GM12878 (cell line): Measurements from ENCODE around the gene DPEP1. TPM values are rescaled to one million over a fixed set of nuclear protein-coding genes. Genes with fewer than 3 reads are reported as not detected.
A peak's percentile ranks its signal among the peaks of the same experiment; 100 is the strongest.

Experiments
- ATAC-seq: fragments of 200-7000 bp; cut with Tn5 transposase; 3 replicates; pipeline ENCODE4 v1.9.1; 2020; ENCODE audit warnings: mild to moderate bottlenecking, moderate library complexity
- BruUV-seq: library from RNA; stranded (reverse); fragments of 400-500 nt; replicated peaks from 2 replicates; lab custom pipeline; 2021; lab: Mats Ljungman, UMichigan
- CTCF ChIA-PET: fragments of 300-600 bp; sonication (Branson Sonifier 250); formaldehyde crosslinking; extraction: SDS; loops from one replicate; lab custom pipeline; 2021; ENCODE audit warnings: inconsistent platforms; lab: Yijun Ruan, JAX
- POLR2A ChIA-PET: fragments of 350-600 bp; formaldehyde crosslinking; extraction: SDS; loops from one replicate; lab custom pipeline; 2021; ENCODE audit warnings: inconsistent platforms; lab: Charles Lee
- RAD21 ChIA-PET: fragments of 300-600 bp; sonication (Branson Sonifier 250); formaldehyde crosslinking; loops from one replicate; lab custom pipeline; 2023; ENCODE audit warnings: antibody characterized with exemption; ENCODE audit not compliant: unreplicated experiment; lab: Charles Lee
- SMC1A ChIA-PET: fragments of 300-600 bp; sonication (Branson Sonifier 250); formaldehyde crosslinking; loops from one replicate; lab custom pipeline; 2023; ENCODE audit not compliant: unreplicated experiment, uncharacterized antibody; lab: Charles Lee
- DNase-seq: peaks from one replicate; pipeline ENCODE4 v3.0.0-alpha.2; 2011; ENCODE audit warnings: low read depth, low spot score
- FAIRE-seq: peaks from 3 replicates; lab custom pipeline; 2011; peaks lifted over from hg19 to GRCh38; lab: Jason Lieb, UNC
- H2AFZ ChIP-seq: 2 replicates; pipeline ENCODE4 v1.6.0; 2011; ENCODE audit warnings: low read depth, low read length, control low read depth; ENCODE audit not compliant: control insufficient read depth
- H3K27ac ChIP-seq: 2 replicates; pipeline ENCODE4 v1.5.1; 2011; ENCODE audit warnings: control low read depth; ENCODE audit not compliant: control insufficient read depth, insufficient read depth
- H3K27me3 ChIP-seq, 2 experiments: replicated peaks in 1 of 2; 2 replicates each; pipeline versions ENCODE4 v1.6.0 to v1.6.1; 2011; ENCODE audit warnings: low read length in 1 of 2; ENCODE audit not compliant: control insufficient read depth in 2 of 2, insufficient read depth in 2 of 2
- H3K36me3 ChIP-seq, 2 experiments: 2 replicates each; pipeline ENCODE4 v1.5.1; 2011; ENCODE audit warnings: low read length in 1 of 2; ENCODE audit not compliant: control insufficient read depth in 2 of 2, insufficient read depth in 2 of 2
- H3K4me1 ChIP-seq: 2 replicates; pipeline ENCODE4 v1.6.1; 2011; ENCODE audit warnings: mild to moderate bottlenecking, low read length, moderate library complexity, mixed read lengths; ENCODE audit not compliant: control insufficient read depth, insufficient read depth
- H3K4me2 ChIP-seq: 2 replicates; pipeline ENCODE4 v1.6.0; 2011; ENCODE audit warnings: control low read depth; ENCODE audit not compliant: control insufficient read depth, insufficient read depth
- H3K4me3 ChIP-seq: fragments of 200-600 bp; sonication (generic); 2 replicates; pipeline ENCODE4 v1.5.1; 2016
- H3K79me2 ChIP-seq: 2 replicates; pipeline ENCODE4 v1.6.0; 2011; ENCODE audit warnings: low read length; ENCODE audit not compliant: control insufficient read depth, insufficient read depth
- H3K9ac ChIP-seq: 2 replicates; pipeline ENCODE4 v1.8.0; 2011; ENCODE audit warnings: low read length, control low read depth, mixed read lengths; ENCODE audit not compliant: control insufficient read depth, insufficient read depth
- H3K9me3 ChIP-seq: replicated peaks from 3 replicates; pipeline ENCODE4 v1.5.1; 2011; ENCODE audit warnings: mild to moderate bottlenecking, low read length; ENCODE audit not compliant: control insufficient read depth, insufficient read depth
- H4K20me1 ChIP-seq: 2 replicates; pipeline ENCODE4 v1.6.0; 2011; ENCODE audit not compliant: control insufficient read depth, insufficient read depth
- BRCA1 ChIP-seq: IDR thresholded peaks from 2 replicates; pipeline ENCODE4 v1.6.1; 2011; ENCODE audit warnings: low read depth, low read length, improper control_type of control experiment
- CUX1 ChIP-seq: IDR thresholded peaks from 2 replicates; pipeline ENCODE4 v1.6.1; 2012; ENCODE audit warnings: improper control_type of control experiment, low read depth, low read length; ENCODE audit not compliant: insufficient replicate concordance
- HCFC1 ChIP-seq: fragments of 150-350 bp; IDR thresholded peaks from 2 replicates; pipeline ENCODE4 v1.6.1; 2014; ENCODE audit warnings: low read length
- IRF4 ChIP-seq: IDR thresholded peaks from 2 replicates; pipeline ENCODE4 v1.6.1; 2011; ENCODE audit warnings: low read depth, low read length
- KDM1A ChIP-seq: fragments of 200-600 bp; sonication (generic); IDR thresholded peaks from 2 replicates; pipeline ENCODE4 v1.6.1; 2016; ENCODE audit warnings: borderline replicate concordance
- LARP7 ChIP-seq: fragments of 450-650 bp; IDR thresholded peaks from 2 replicates; pipeline ENCODE4 v1.6.1; 2017; ENCODE audit warnings: mild to moderate bottlenecking
- NR2C2 ChIP-seq: IDR thresholded peaks from 2 replicates; pipeline ENCODE4 v1.6.1; 2011; ENCODE audit warnings: borderline replicate concordance, low read depth; ENCODE audit not compliant: control insufficient read depth, insufficient read length
- RBBP5 ChIP-seq: fragments of 200-600 bp; sonication (generic); conservative IDR thresholded peaks from 2 replicates; pipeline ENCODE4 v1.6.1; 2016
- RELB ChIP-seq: fragments of 450-650 bp; IDR thresholded peaks from 2 replicates; pipeline ENCODE4 v1.6.1; 2017; ENCODE audit warnings: low read depth, mild to moderate bottlenecking, moderate library complexity
- ZBED1 ChIP-seq: IDR thresholded peaks from 2 replicates; pipeline ENCODE4 v1.6.1; 2016; ENCODE audit warnings: borderline replicate concordance
- ZNF384 ChIP-seq: IDR thresholded peaks from 2 replicates; pipeline ENCODE4 v1.6.1; 2012; ENCODE audit warnings: low read depth, mild to moderate bottlenecking, low read length, improper control_type of control experiment, borderline replicate concordance
- ZNF687 ChIP-seq: fragments of 450-650 bp; IDR thresholded peaks from 2 replicates; pipeline ENCODE4 v1.6.1; 2017; ENCODE audit warnings: mild to moderate bottlenecking, moderate library complexity
- WGBS: methylation state at CpG from one replicate; pipeline ENCODE4 v1.1.6; 2016; ENCODE audit warnings: low lambda C conversion rate; ENCODE audit not compliant: insufficient replicate concordance, insufficient coverage; ENCODE audit errors: missing lambda C conversion rate; 5-methylcytosine and 5-hydroxymethylcytosine counted together
- in situ Hi-C: fragments of 300-500 bp; cut with MboI; formaldehyde crosslinking; loops from 9 replicates; pipeline ENCODE4 v1.14.3; 2018; ENCODE audit warnings: mixed read lengths
- intact Hi-C: fragments of 100-400 bp; cut with micrococcal nuclease; formaldehyde crosslinking; loops from one replicate; pipeline ENCODE4 v1.14.2; 2022; ENCODE audit not compliant: unreplicated experiment
- polyA plus RNA-seq, 11 experiments: library from polyadenylated mRNA; depleted of rRNA in 4 of 11; unstranded in 6 of 11; stranded (reverse) in 5 of 11; fragments of >200 nt; fragmentation: Nextera tagmentation in 4 of 11; fragmentation: Illumina TruSeq in 1 of 11; extraction: Ambion mirVana in 4 of 11; extraction: Trizol in 1 of 11; gene quantifications; 1 replicate in 1 of 11; 2 replicates in 10 of 11; pipeline versions ENCODE4 v1.2.1 to v1.2.3, GENCODE V29; 2011 to 2016; ENCODE audit warnings: inconsistent platforms in 2 of 11, missing spikeins in 2 of 11, low read depth in 1 of 11
- total RNA-seq, 4 experiments: library from RNA; depleted of rRNA in 3 of 4; stranded (reverse); fragments of >200 nt in 3 of 4; fragmentation: Illumina TruSeq in 1 of 4; extraction: Trizol in 1 of 4; gene quantifications; 2 replicates each; pipeline versions ENCODE4 v1.2.1 to v1.2.3, GENCODE V29; 2013 to 2021

DPEP1 gene
- total and polyA plus RNA-seq, 10 of the 15 experiments (the other 5 are each of a cell fraction or from before 2014, with no cell fraction given): not detected

GRCh38 chr16:89574681-89575246 is 38.7 kb upstream of the DPEP1 start:
- intact Hi-C loops: loop anchor here (2.0 kb wide), 1 partner anchor 66 kb away; no protein-coding TSS in a partner anchor
- Histone ChIP-seq H2AFZ (peak overlapping the region; percentile 49), H3K4me1 (peaks cover 15% of the 10 kb centered on the region), H3K4me3 (peak overlapping the region; percentile 58), H3K27me3 (no peaks in the 10 kb centered on the region; a peak in 1 of 4 replicates), H3K4me2 (peak overlapping the region; percentile 70; the same call in 1 of the 2 replicates), H3K27ac (no peak overlapping the region), H3K9me3 (no peaks in the 10 kb centered on the region; the same call in 2 of the 3 replicates), H4K20me1 (no peaks in the 10 kb centered on the region), H3K36me3 (no peaks in the 10 kb centered on the region), H3K79me2 (no peaks in the 10 kb centered on the region), H3K9ac (no peak overlapping the region)
- ATAC-seq (peak; percentile 91), FAIRE-seq (peak; percentile 38), DNase-seq (no peak)
- POLR2A ChIA-PET: no interaction called here
- RAD21 ChIA-PET: interaction anchor here (1.3 kb wide), 1 partner anchor 125 kb away, joined by 5 read pairs; no protein-coding TSS in a partner anchor
- no TSS peak for BruUV-seq
- CTCF ChIA-PET: interaction anchor here (0.9 to 1.1 kb wide), 4 partner anchors 18 to 67 kb away, joined by 3 to 4 read pairs (median 3); no protein-coding TSS in a partner anchor
- SMC1A ChIA-PET: no interaction called here
- in situ Hi-C loops: no loop called here
- 1% methylated on average over 32 of the region's 55 CpGs for WGBS
- TF ChIP-seq ZBED1: no peak
- TF ChIP-seq CUX1: no peak
- no peak for TF ChIP-seq RELB
- TF ChIP-seq KDM1A: no peak
- TF ChIP-seq LARP7: peak; percentile 85
- no peak for TF ChIP-seq ZNF384
- no peak for TF ChIP-seq BRCA1
- no peak for TF ChIP-seq RBBP5
- TF ChIP-seq NR2C2: no peak
- TF ChIP-seq IRF4: no peak
- TF ChIP-seq HCFC1: no peak
- TF ChIP-seq ZNF687: 0 out of 2 replicates have a peak, but pooled peaks have one; percentile 16
